Activated B cell treated with CpG ODN at 0.5 μM for 24 hours (primary cell): Measurements from ENCODE around the gene UBXN1. TPM values are rescaled to one million over a fixed set of nuclear protein-coding genes. Genes with fewer than 3 reads are reported as not detected.

Experiments used
- ATAC-seq: fragments of 200-7000 bp; cut with Tn5 transposase; one replicate; pipeline ENCODE4 v1.10.0; 2021; ENCODE audit warnings: low read depth, mild to moderate bottlenecking, moderate library complexity
- CTCF ChIA-PET: fragments of 350-600 bp; sonication (Branson Sonifier 250); formaldehyde crosslinking; loops from one replicate; lab custom pipeline; 2021; ENCODE audit warnings: antibody characterized with exemption; lab: Charles Lee
- POLR2A ChIA-PET: fragments of 350-600 bp; sonication (Branson Sonifier 250); formaldehyde crosslinking; loops from one replicate; lab custom pipeline; 2021; ENCODE audit warnings: antibody characterized with exemption; lab: Charles Lee
- DNase-seq: peaks from one replicate; pipeline ENCODE4 v3.0.0; 2022
- H3K27ac Mint-ChIP-seq: one replicate; pipeline ENCODE4 v1.8.0; 2020; ENCODE audit warnings: mixed read lengths
- H3K27me3 Mint-ChIP-seq: one replicate; pipeline ENCODE4 v1.8.0; 2021; ENCODE audit warnings: mixed read lengths
- H3K36me3 Mint-ChIP-seq: one replicate; pipeline ENCODE4 v1.8.0; 2021; ENCODE audit warnings: low read depth, mixed read lengths
- H3K4me1 Mint-ChIP-seq: one replicate; pipeline ENCODE4 v1.8.0; 2021; ENCODE audit warnings: mixed read lengths
- H3K4me3 Mint-ChIP-seq: one replicate; pipeline ENCODE4 v1.8.0; 2020; ENCODE audit warnings: mild to moderate bottlenecking, mixed read lengths
- H3K9me3 Mint-ChIP-seq: one replicate; pipeline ENCODE4 v1.8.0; 2020; ENCODE audit warnings: mixed read lengths
- CTCF ChIP-seq: fragments of 200-600 bp; IDR thresholded peaks from one replicate; pipeline ENCODE4 v1.8.0; 2022; ENCODE audit warnings: antibody characterized with exemption, mild to moderate bottlenecking
- intact Hi-C: fragments of 100-400 bp; cut with micrococcal nuclease; formaldehyde crosslinking; loops from one replicate; pipeline ENCODE4 v1.15.1; 2024
- total RNA-seq: library from RNA; stranded (reverse); gene quantifications from 2 replicates; pipeline ENCODE4 v1.2.3, GENCODE V29; 2022

Gene UBXN1
- total RNA-seq, 1 donor from 2014 or later: 204 TPM

- intact Hi-C loops: loop anchor here (1.0 to 2.0 kb wide), 10 partner anchors 18 to 917 kb away; partner anchors contain the start of genes C11orf98, CSKMT, FEN1 and HNRNPUL2
Measured at GRCh38 chr11:62709247-62710000, 30.6 kb upstream of the UBXN1 start.

GRCh38 chr11:62708793-62709192 is 29.9 kb upstream of the UBXN1 start:
- ChIA-PET CTCF (interaction anchor here (0.9 kb wide), 1 partner anchor 116 kb away, joined by 3 read pairs; no protein-coding TSS in a partner anchor), POLR2A (interaction anchor here (0.5 to 8.0 kb wide), 32 partner anchors 9 to 1562 kb away, joined by 3 to 188 read pairs (median 13); partner anchors contain the start of genes B3GAT3, C11orf98, CSKMT and EEF1G)
- Mint-ChIP-seq H3K9me3 (no peaks in the 10 kb centered on the region), H3K4me3 (peak overlapping the region; percentile 96), H3K36me3 (peaks cover 38% of the 10 kb centered on the region), H3K4me1 (peaks cover 64% of the 10 kb centered on the region), H3K27me3 (no peaks in the 10 kb centered on the region), H3K27ac (peak overlapping the region; percentile 99)
- TF ChIP-seq CTCF: no peak
- intact Hi-C loops: loop anchor here (1.0 to 2.0 kb wide), 10 partner anchors 19 to 916 kb away; partner anchors contain the start of genes C11orf98, CSKMT, FEN1 and HNRNPUL2
- ATAC-seq: peak; percentile 3
- peak; percentile 25 for DNase-seq

More at GRCh38 chr11:62709247-62710000, 30.6 kb upstream of the UBXN1 start:
- H3K4me1 Mint-ChIP-seq: peaks cover 64% of the 10 kb centered on the region
- DNase-seq (peak; percentile 83), ATAC-seq (peak; percentile 77)
- H3K4me3 Mint-ChIP-seq: peak overlapping the region; percentile 96
- TF ChIP-seq CTCF: no peak
- H3K9me3 Mint-ChIP-seq: no peaks in the 10 kb centered on the region
- peak overlapping the region; percentile 99 for H3K27ac Mint-ChIP-seq
- no peaks in the 10 kb centered on the region for H3K27me3 Mint-ChIP-seq
- CTCF ChIA-PET: interaction anchor here (0.7 to 0.9 kb wide), 2 partner anchors 117 to 118 kb away, joined by 3 read pairs; partner anchors contain the start of gene TUT1
- H3K36me3 Mint-ChIP-seq: peaks cover 44% of the 10 kb centered on the region
- POLR2A ChIA-PET: interaction anchor here (0.5 to 8.0 kb wide), 34 partner anchors 9 to 1562 kb away, joined by 3 to 188 read pairs (median 12); partner anchors contain the start of genes B3GAT3, C11orf98, CSKMT and EEF1G

- CTCF ChIA-PET: no interaction called here
- peaks cover 34% of the 10 kb centered on the region for H3K36me3 Mint-ChIP-seq
Measured at GRCh38 chr11:62708392-62708791, 29.5 kb upstream of the UBXN1 start.

GRCh38 chr11:62707277-62707861 is 28.5 kb upstream of the UBXN1 start, which contains the start of the genes BSCL2 and GNG3:
Gene BSCL2 (minus strand): TSS chr11:62707424. CDS start chr11:62707195, 229 bp downstream.
Gene GNG3 (plus strand): TSS chr11:62707676. CDS start chr11:62708296, 620 bp downstream.
- H3K27ac Mint-ChIP-seq: peak within 1 kb of the TSS; percentile 99
- CTCF ChIA-PET: interaction anchor here (1.0 to 1.6 kb wide), 2 partner anchors 42 to 174 kb away, joined by 3 to 5 read pairs; partner anchors contain the start of genes C11orf98, CSKMT and SLC3A2
- H3K9me3 Mint-ChIP-seq: no peaks in the 10 kb centered on the region
- ATAC-seq (no peak), DNase-seq (peak; percentile 18)
- peaks cover 27% of the 10 kb centered on the region for H3K36me3 Mint-ChIP-seq
- POLR2A ChIA-PET: interaction anchor here (0.6 to 8.0 kb wide), 21 partner anchors 20 to 174 kb away, joined by 3 to 188 read pairs (median 22); partner anchors contain the start of genes C11orf98, CSKMT, EEF1G and HNRNPUL2
- intact Hi-C loops: loop anchor here (2.0 kb wide), 1 partner anchor 29 kb away; the partner anchor contains the start of gene UBXN1
- no peak for TF ChIP-seq CTCF
- H3K4me1 Mint-ChIP-seq: peaks cover 53% of the 10 kb centered on the region
- peak within 1 kb of the TSS; percentile 96 for H3K4me3 Mint-ChIP-seq
- no peaks in the 10 kb centered on the region for H3K27me3 Mint-ChIP-seq

More at GRCh38 chr11:62708392-62708791, 29.5 kb upstream of the UBXN1 start:
- Mint-ChIP-seq H3K9me3 (no peaks in the 10 kb centered on the region), H3K27ac (peak overlapping the region; percentile 99), H3K4me3 (peak overlapping the region; percentile 96), H3K4me1 (peaks cover 63% of the 10 kb centered on the region), H3K27me3 (no peaks in the 10 kb centered on the region)
- DNase-seq (no peak), ATAC-seq (no peak)
- TF ChIP-seq CTCF: no peak
- intact Hi-C loops: loop anchor here (2.0 kb wide), 1 partner anchor 916 kb away; the partner anchor contains the start of genes FEN1 and TMEM258
- POLR2A ChIA-PET: interaction anchor here (0.9 to 8.0 kb wide), 25 partner anchors 10 to 279 kb away, joined by 3 to 188 read pairs (median 17); partner anchors contain the start of genes B3GAT3, C11orf98, CSKMT and EEF1G
